Vagina (tissue), 2 donors: ENCODE results near the gene WFDC9. TPM values are rescaled to one million over a fixed set of nuclear protein-coding genes. Genes with fewer than 3 reads are reported as not detected.

Source experiments
- DNase-seq, 2 donors: peaks; one replicate each; pipeline ENCODE4 v3.0.0-alpha.2; 2017; ENCODE audit errors: extremely low spot score in 2 of 2
- H3K27ac ChIP-seq: fragments of 200-600 bp; sonication (generic); one replicate; pipeline ENCODE4 v1.5.1; 2019
- H3K27me3 ChIP-seq: fragments of 200-600 bp; sonication (generic); one replicate; pipeline ENCODE4 v1.5.1; 2019
- H3K36me3 ChIP-seq, 2 donors: fragments of 200-600 bp; sonication (generic); one replicate each; pipeline ENCODE4 v1.5.1; 2017 to 2019
- H3K4me1 ChIP-seq: fragments of 200-600 bp; sonication (generic); one replicate; pipeline ENCODE4 v1.5.1; 2019
- H3K4me3 ChIP-seq, 2 donors: fragments of 200-600 bp; sonication (generic); 1 replicate in 1 of 2; 2 replicates in 1 of 2; pipeline ENCODE4 v1.5.1; 2016 to 2019
- H3K9me3 ChIP-seq: fragments of 200-600 bp; sonication (generic); one replicate; pipeline ENCODE4 v1.5.1; 2019
- CTCF ChIP-seq, 3 experiments: fragments of 450-650 bp in 2 of 3; fragments of 200-600 bp in 1 of 3; sonication (generic) in 1 of 3; IDR thresholded peaks; one replicate each; pipeline ENCODE4 v1.5.1; 2017 to 2019; ENCODE audit warnings: antibody characterized with exemption in 3 of 3, mild to moderate bottlenecking in 2 of 3, moderate library complexity in 2 of 3
- POLR2A ChIP-seq, 2 donors: fragments of 450-650 bp; IDR thresholded peaks; one replicate each; pipeline ENCODE4 v1.6.1; 2017; ENCODE audit warnings: antibody characterized with exemption in 2 of 2, mild to moderate bottlenecking in 2 of 2, moderate library complexity in 2 of 2
- POLR2AphosphoS5 ChIP-seq, 2 donors: sonication (generic); formaldehyde crosslinking; IDR thresholded peaks; one replicate each; pipeline ENCODE4 v1.9.0; 2017; ENCODE audit warnings: antibody characterized with exemption in 2 of 2, mild to moderate bottlenecking in 2 of 2, low read depth in 1 of 2; ENCODE audit not compliant: insufficient read depth in 1 of 2
- intact Hi-C: fragments of 100-400 bp; cut with DNase I; formaldehyde crosslinking; loops from one replicate; pipeline ENCODE4 v1.15.1; 2023
- total RNA-seq: library from RNA; depleted of rRNA; stranded (reverse); fragments of >200 nt; gene quantifications from one replicate; pipeline ENCODE4 v1.2.3, GENCODE V29; 2016

The WFDC9 gene
- total RNA-seq, 1 donor from 2014 or later: not detected

GRCh38 chr20:45617591-45617990 lies 13.5 kb downstream of the WFDC9 start:
- H3K27me3 ChIP-seq: no peaks in the 10 kb centered on the region
- no peak for DNase-seq
- H3K4me3 ChIP-seq: no peak overlapping the region
- intact Hi-C loops: no loop called here
- no peak for TF ChIP-seq POLR2AphosphoS5 (IDR thresholded peaks at IDR 0.05; ENCODE audit: insufficient read depth in 1 of 2, low read depth in 1 of 2)
- TF ChIP-seq CTCF (IDR thresholded peaks at IDR 0.05): no peak
- TF ChIP-seq POLR2A (IDR thresholded peaks at IDR 0.05): no peak
- no peaks in the 10 kb centered on the region for H3K4me1 ChIP-seq
- no peaks in the 10 kb centered on the region for H3K36me3 ChIP-seq
- H3K27ac ChIP-seq: no peak overlapping the region
- no peaks in the 10 kb centered on the region for H3K9me3 ChIP-seq

GRCh38 chr20:45612314-45612713 lies 18.8 kb downstream of the WFDC9 start:
- H3K4me1 ChIP-seq: no peaks in the 10 kb centered on the region
- intact Hi-C loops: no loop called here
- TF ChIP-seq POLR2A (IDR thresholded peaks at IDR 0.05) (no peak), POLR2AphosphoS5 (IDR thresholded peaks at IDR 0.05; ENCODE audit: insufficient read depth in 1 of 2, low read depth in 1 of 2) (no peak), CTCF (IDR thresholded peaks at IDR 0.05) (no peak)

GRCh38 chr20:45611054-45611453 lies 20.0 kb downstream of the WFDC9 start:
- Histone ChIP-seq H3K4me1 (no peaks in the 10 kb centered on the region), H3K36me3 (no peaks in the 10 kb centered on the region), H3K27me3 (no peaks in the 10 kb centered on the region), H3K9me3 (no peaks in the 10 kb centered on the region), H3K27ac (no peak overlapping the region), H3K4me3 (no peak overlapping the region)
- DNase-seq: no peak
- TF ChIP-seq CTCF (IDR thresholded peaks at IDR 0.05) (no peak), POLR2AphosphoS5 (IDR thresholded peaks at IDR 0.05; ENCODE audit: insufficient read depth in 1 of 2, low read depth in 1 of 2) (no peak), POLR2A (IDR thresholded peaks at IDR 0.05) (no peak)
- intact Hi-C loops: no loop called here

More at GRCh38 chr20:45612314-45612713, 18.8 kb downstream of the WFDC9 start:
- Histone ChIP-seq H3K36me3 (no peaks in the 10 kb centered on the region), H3K27ac (no peak overlapping the region), H3K4me3 (no peak overlapping the region), H3K9me3 (no peaks in the 10 kb centered on the region), H3K27me3 (no peaks in the 10 kb centered on the region)
- DNase-seq: no peak

GRCh38 chr20:45607810-45608209 lies 23.3 kb downstream of the WFDC9 start:
- DNase-seq: no peak
- Histone ChIP-seq H3K27me3 (no peaks in the 10 kb centered on the region), H3K4me1 (no peaks in the 10 kb centered on the region), H3K27ac (no peak overlapping the region), H3K4me3 (no peak overlapping the region), H3K36me3 (no peaks in the 10 kb centered on the region), H3K9me3 (no peaks in the 10 kb centered on the region)
- intact Hi-C loops: no loop called here
- TF ChIP-seq POLR2AphosphoS5 (IDR thresholded peaks at IDR 0.05; ENCODE audit: insufficient read depth in 1 of 2, low read depth in 1 of 2) (no peak), CTCF (IDR thresholded peaks at IDR 0.05) (no peak), POLR2A (IDR thresholded peaks at IDR 0.05) (no peak)

- intact Hi-C loops: no loop called here
Measured at GRCh38 chr20:45595235-45595634, 35.8 kb downstream of the WFDC9 start.

More at GRCh38 chr20:45595235-45595634, 35.8 kb downstream of the WFDC9 start:
- H3K27ac ChIP-seq: no peak overlapping the region
- no peaks in the 10 kb centered on the region for H3K4me1 ChIP-seq
- no peak for DNase-seq
- no peaks in the 10 kb centered on the region for H3K27me3 ChIP-seq
- H3K36me3 ChIP-seq: no peaks in the 10 kb centered on the region
- TF ChIP-seq CTCF (IDR thresholded peaks at IDR 0.05) (no peak), POLR2A (IDR thresholded peaks at IDR 0.05) (no peak), POLR2AphosphoS5 (IDR thresholded peaks at IDR 0.05; ENCODE audit: insufficient read depth in 1 of 2, low read depth in 1 of 2) (no peak)
- no peaks in the 10 kb centered on the region for H3K9me3 ChIP-seq
- H3K4me3 ChIP-seq: no peak overlapping the region
